Measurements from ENCODE around the gene PKNOX2.

Gene PKNOX2

GRCh38 chr11:125435461-125436238 lies 271.1 kb downstream of the PKNOX2 start:
- DNase-seq (no peak), ATAC-seq (no peak)
- H3K4me1 Mint-ChIP-seq = no peaks in the 10 kb centered on the region
- H3K9me3 Mint-ChIP-seq = no peaks in the 10 kb centered on the region
- peaks cover 18% of the 10 kb centered on the region for H3K27me3 Mint-ChIP-seq
- no peak overlapping the region for H3K27ac Mint-ChIP-seq
- H3K36me3 Mint-ChIP-seq (ENCODE audit: low read depth) = no peaks in the 10 kb centered on the region
- no peak overlapping the region for H3K4me3 Mint-ChIP-seq

- DNase-seq (no peak), ATAC-seq (no peak)
- H3K4me3 Mint-ChIP-seq = no peak overlapping the region
- peaks cover 26% of the 10 kb centered on the region for H3K27me3 Mint-ChIP-seq
- no peaks in the 10 kb centered on the region for H3K9me3 Mint-ChIP-seq
- no peaks in the 10 kb centered on the region for H3K36me3 Mint-ChIP-seq (ENCODE audit: low read depth)
- peaks cover 1% of the 10 kb centered on the region for H3K4me1 Mint-ChIP-seq
- no peak overlapping the region for H3K27ac Mint-ChIP-seq
Measured at GRCh38 chr11:125441648-125442410, 277.3 kb downstream of the PKNOX2 start.

GRCh38 chr11:125442946-125443345 lies 278.4 kb downstream of the PKNOX2 start:
- H3K9me3 Mint-ChIP-seq = no peaks in the 10 kb centered on the region
- DNase-seq (no peak), ATAC-seq (no peak)
- no peak overlapping the region for H3K4me3 Mint-ChIP-seq
- peaks cover 26% of the 10 kb centered on the region for H3K27me3 Mint-ChIP-seq
- H3K4me1 Mint-ChIP-seq = peaks cover 1% of the 10 kb centered on the region
- no peak overlapping the region for H3K27ac Mint-ChIP-seq
- no peaks in the 10 kb centered on the region for H3K36me3 Mint-ChIP-seq (ENCODE audit: low read depth)

- ATAC-seq (no peak), DNase-seq (no peak)
- H3K9me3 Mint-ChIP-seq = no peaks in the 10 kb centered on the region
- H3K4me1 Mint-ChIP-seq = peaks cover 1% of the 10 kb centered on the region
- H3K36me3 Mint-ChIP-seq (ENCODE audit: low read depth) = no peaks in the 10 kb centered on the region
- H3K4me3 Mint-ChIP-seq = no peak overlapping the region
- H3K27ac Mint-ChIP-seq = no peak overlapping the region
- peaks cover 22% of the 10 kb centered on the region for H3K27me3 Mint-ChIP-seq
Measured at GRCh38 chr11:125443767-125444311, 279.3 kb downstream of the PKNOX2 start.

- H3K9me3 Mint-ChIP-seq = no peaks in the 10 kb centered on the region
- no peaks in the 10 kb centered on the region for H3K36me3 Mint-ChIP-seq (ENCODE audit: low read depth)
- peaks cover 1% of the 10 kb centered on the region for H3K4me1 Mint-ChIP-seq
- ATAC-seq = no peak
- H3K27ac Mint-ChIP-seq = no peak overlapping the region
- DNase-seq = no peak
- H3K27me3 Mint-ChIP-seq = peaks cover 16% of the 10 kb centered on the region
- no peak overlapping the region for H3K4me3 Mint-ChIP-seq
Measured at GRCh38 chr11:125445731-125446130, 281.2 kb downstream of the PKNOX2 start.

- no peak overlapping the region for H3K27ac Mint-ChIP-seq
- peaks cover 11% of the 10 kb centered on the region for H3K27me3 Mint-ChIP-seq
- H3K4me3 Mint-ChIP-seq = no peak overlapping the region
- DNase-seq (no peak), ATAC-seq (no peak)
- H3K9me3 Mint-ChIP-seq = no peaks in the 10 kb centered on the region
- H3K4me1 Mint-ChIP-seq = no peaks in the 10 kb centered on the region
- H3K36me3 Mint-ChIP-seq (ENCODE audit: low read depth) = no peaks in the 10 kb centered on the region
Measured at GRCh38 chr11:125446279-125446678, 281.7 kb downstream of the PKNOX2 start.

- Mint-ChIP-seq H3K4me1 (no peaks in the 10 kb centered on the region), H3K4me3 (no peak overlapping the region), H3K36me3 (ENCODE audit: low read depth) (no peaks in the 10 kb centered on the region), H3K27ac (no peak overlapping the region), H3K27me3 (peaks cover 6% of the 10 kb centered on the region), H3K9me3 (no peaks in the 10 kb centered on the region)
- ATAC-seq (no peak), DNase-seq (no peak)
Measured at GRCh38 chr11:125447721-125448120, 283.2 kb downstream of the PKNOX2 start.

GRCh38 chr11:125448136-125448535 lies 283.6 kb downstream of the PKNOX2 start:
- H3K4me1 Mint-ChIP-seq = no peaks in the 10 kb centered on the region
- no peak for DNase-seq
- ATAC-seq = no peak
- H3K27me3 Mint-ChIP-seq = peaks cover 6% of the 10 kb centered on the region
- H3K27ac Mint-ChIP-seq = no peak overlapping the region
- H3K9me3 Mint-ChIP-seq = no peaks in the 10 kb centered on the region
- H3K36me3 Mint-ChIP-seq (ENCODE audit: low read depth) = no peaks in the 10 kb centered on the region
- H3K4me3 Mint-ChIP-seq = no peak overlapping the region

- Mint-ChIP-seq H3K27ac (no peak overlapping the region), H3K9me3 (no peaks in the 10 kb centered on the region), H3K36me3 (ENCODE audit: low read depth) (no peaks in the 10 kb centered on the region), H3K4me1 (no peaks in the 10 kb centered on the region), H3K27me3 (no peaks in the 10 kb centered on the region), H3K4me3 (no peak overlapping the region)
- ATAC-seq (no peak), DNase-seq (no peak)
Measured at GRCh38 chr11:125449565-125449964, 285.0 kb downstream of the PKNOX2 start.

- no peaks in the 10 kb centered on the region for H3K4me1 Mint-ChIP-seq
- ATAC-seq = peak; percentile 40
- H3K9me3 Mint-ChIP-seq = no peaks in the 10 kb centered on the region
- H3K36me3 Mint-ChIP-seq (ENCODE audit: low read depth) = no peaks in the 10 kb centered on the region
- no peak overlapping the region for H3K27ac Mint-ChIP-seq
- H3K27me3 Mint-ChIP-seq = no peaks in the 10 kb centered on the region
- no peak overlapping the region for H3K4me3 Mint-ChIP-seq
- peak; percentile 22 for DNase-seq
Measured at GRCh38 chr11:125451400-125452124, 287.0 kb downstream of the PKNOX2 start.

GRCh38 chr11:125452125-125452470 lies 287.5 kb downstream of the PKNOX2 start:
- H3K36me3 Mint-ChIP-seq (ENCODE audit: low read depth) = no peaks in the 10 kb centered on the region
- H3K27ac Mint-ChIP-seq = no peak overlapping the region
- no peaks in the 10 kb centered on the region for H3K9me3 Mint-ChIP-seq
- no peaks in the 10 kb centered on the region for H3K4me1 Mint-ChIP-seq
- ATAC-seq (no peak), DNase-seq (no peak)
- no peak overlapping the region for H3K4me3 Mint-ChIP-seq
- H3K27me3 Mint-ChIP-seq = no peaks in the 10 kb centered on the region

- ATAC-seq = no peak
- H3K9me3 Mint-ChIP-seq = no peaks in the 10 kb centered on the region
- H3K36me3 Mint-ChIP-seq (ENCODE audit: low read depth) = no peaks in the 10 kb centered on the region
- H3K4me1 Mint-ChIP-seq = no peaks in the 10 kb centered on the region
- H3K27me3 Mint-ChIP-seq = no peaks in the 10 kb centered on the region
- DNase-seq = no peak
- no peak overlapping the region for H3K4me3 Mint-ChIP-seq
- no peak overlapping the region for H3K27ac Mint-ChIP-seq
Measured at GRCh38 chr11:125454047-125454446, 289.5 kb downstream of the PKNOX2 start.

GRCh38 chr11:125455851-125456250 lies 291.3 kb downstream of the PKNOX2 start:
- Mint-ChIP-seq H3K4me3 (no peak overlapping the region), H3K4me1 (no peaks in the 10 kb centered on the region), H3K9me3 (no peaks in the 10 kb centered on the region), H3K27ac (no peak overlapping the region), H3K27me3 (no peaks in the 10 kb centered on the region), H3K36me3 (ENCODE audit: low read depth) (no peaks in the 10 kb centered on the region)
- ATAC-seq (no peak), DNase-seq (no peak)

GRCh38 chr11:125457814-125458343 lies 293.3 kb downstream of the PKNOX2 start:
- Mint-ChIP-seq H3K36me3 (ENCODE audit: low read depth) (no peaks in the 10 kb centered on the region), H3K4me3 (no peak overlapping the region), H3K27ac (no peak overlapping the region), H3K9me3 (no peaks in the 10 kb centered on the region), H3K27me3 (peaks cover 2% of the 10 kb centered on the region), H3K4me1 (no peaks in the 10 kb centered on the region)
- DNase-seq = no peak
- ATAC-seq = no peak
